GM23338 (cell line): ENCODE measurements around the gene DYNLRB1. TPM values are rescaled to one million over a fixed set of nuclear protein-coding genes. Genes with fewer than 3 reads are reported as not detected.

ENCODE experiments used
- ATAC-seq: fragments of 200-7000 bp; cut with Tn5 transposase; 3 replicates; pipeline ENCODE4 v1.9.1; 2020
- DNase-seq: peaks from one replicate; pipeline ENCODE4 v3.0.0-alpha.2; 2015; ENCODE audit warnings: low spot score
- H2AFZ ChIP-seq: fragments of 200-600 bp; sonication (generic); 2 replicates; pipeline ENCODE4 v1.8.0; 2016; ENCODE audit warnings: antibody characterized with exemption, mild to moderate bottlenecking, moderate library complexity
- H3F3A ChIP-seq: fragments of 200-600 bp; sonication (generic); replicated peaks from 2 replicates; pipeline ENCODE4 v1.8.0; 2017; ENCODE audit warnings: antibody characterized with exemption, mixed run types, low read depth
- H3K27ac ChIP-seq: fragments of 200-600 bp; sonication (generic); 2 replicates; pipeline ENCODE4 v1.6.1; 2016; ENCODE audit warnings: low read depth
- H3K27me3 ChIP-seq: fragments of 200-600 bp; sonication (generic); 2 replicates; pipeline ENCODE4 v1.8.0; 2016; ENCODE audit warnings: mild to moderate bottlenecking, mixed run types, moderate library complexity; ENCODE audit not compliant: insufficient read depth
- H3K36me3 ChIP-seq: fragments of 200-600 bp; sonication (generic); 2 replicates; pipeline ENCODE4 v1.8.0; 2016; ENCODE audit warnings: mild to moderate bottlenecking; ENCODE audit not compliant: insufficient read depth
- H3K4me1 ChIP-seq: fragments of 200-600 bp; sonication (generic); 2 replicates; pipeline ENCODE4 v1.8.0; 2016; ENCODE audit warnings: mild to moderate bottlenecking, moderate library complexity; ENCODE audit not compliant: insufficient read depth
- H3K4me2 ChIP-seq: fragments of 200-600 bp; sonication (generic); 2 replicates; pipeline ENCODE4 v1.7.1; 2017; ENCODE audit warnings: mixed run types
- H3K4me3 ChIP-seq: fragments of 200-600 bp; sonication (generic); 2 replicates; pipeline ENCODE4 v1.6.1; 2016; ENCODE audit warnings: mixed run types
- H3K79me2 ChIP-seq: fragments of 200-600 bp; sonication (generic); replicated peaks from 2 replicates; pipeline ENCODE4 v1.8.0; 2017; ENCODE audit warnings: mild to moderate bottlenecking; ENCODE audit not compliant: insufficient read depth
- H3K9me2 ChIP-seq: fragments of 200-600 bp; sonication (generic); 2 replicates; pipeline ENCODE4 v1.8.0; 2017; ENCODE audit not compliant: insufficient read depth
- H4K20me1 ChIP-seq: fragments of 200-600 bp; sonication (generic); replicated peaks from 2 replicates; pipeline ENCODE4 v1.8.0; 2017; ENCODE audit warnings: mild to moderate bottlenecking; ENCODE audit not compliant: insufficient read depth
- H3K27ac Mint-ChIP-seq: 2 replicates; pipeline ENCODE4 v1.8.0; 2020; ENCODE audit warnings: inconsistent platforms, mild to moderate bottlenecking, moderate library complexity, mixed read lengths
- H3K27me3 Mint-ChIP-seq: 3 replicates; pipeline ENCODE4 v1.8.0; 2022; ENCODE audit warnings: low read depth, mild to moderate bottlenecking, moderate library complexity, mixed read lengths, inconsistent platforms; ENCODE audit not compliant: insufficient read depth, poor library complexity
- H3K36me3 Mint-ChIP-seq: 3 replicates; pipeline ENCODE4 v1.8.0; 2021; ENCODE audit warnings: low read depth, mild to moderate bottlenecking, inconsistent platforms, moderate library complexity, mixed read lengths
- H3K4me1 Mint-ChIP-seq: 3 replicates; pipeline ENCODE4 v1.8.0; 2020; ENCODE audit warnings: mild to moderate bottlenecking, inconsistent platforms, mixed read lengths
- H3K4me3 Mint-ChIP-seq: 3 replicates; pipeline ENCODE4 v1.8.0; 2021; ENCODE audit warnings: moderate library complexity, mild to moderate bottlenecking, inconsistent platforms, mixed read lengths
- H3K9me3 Mint-ChIP-seq: 3 replicates; pipeline ENCODE4 v1.8.0; 2020; ENCODE audit warnings: moderate library complexity, mild to moderate bottlenecking, inconsistent platforms, mixed read lengths
- CREB1 ChIP-seq: fragments of 250-450 bp; sonication (Bioruptor Pico); IDR thresholded peaks from 2 replicates; pipeline ENCODE4 v1.5.0; 2020; ENCODE audit warnings: low read depth, mild to moderate bottlenecking, moderate library complexity
- CTCF ChIP-seq, 2 experiments: fragments of 200-600 bp in 1 of 2; sonication (generic) in 1 of 2; conservative IDR thresholded peaks; 2 replicates each; pipeline versions ENCODE4 v1.5.1 to v1.6.1; 2016 to 2017; ENCODE audit warnings: antibody characterized with exemption in 2 of 2, low read depth in 2 of 2, mild to moderate bottlenecking in 2 of 2, moderate library complexity in 1 of 2
- ETS1 ChIP-seq: IDR thresholded peaks from 2 replicates; pipeline ENCODE4 v1.6.1; 2016; ENCODE audit warnings: antibody characterized with exemption
- EZH2 ChIP-seq: fragments of 200-600 bp; sonication (generic); IDR thresholded peaks from one replicate; pipeline ENCODE4 v1.8.0; 2017; ENCODE audit warnings: antibody characterized with exemption, mild to moderate bottlenecking, low read depth; ENCODE audit not compliant: unreplicated experiment
- EZH2phosphoT487 ChIP-seq: fragments of 200-600 bp; sonication (generic); IDR thresholded peaks from one replicate; pipeline ENCODE4 v1.8.1; 2018; ENCODE audit warnings: antibody characterized with exemption; ENCODE audit not compliant: unreplicated experiment
- JUNB ChIP-seq: IDR thresholded peaks from one replicate; pipeline ENCODE4 v1.6.1; 2016; ENCODE audit warnings: antibody characterized with exemption; ENCODE audit not compliant: unreplicated experiment
- POLR2AphosphoS5 ChIP-seq: IDR thresholded peaks from 2 replicates; pipeline ENCODE4 v1.6.1; 2016; ENCODE audit warnings: antibody characterized with exemption, low read depth
- REST ChIP-seq: IDR thresholded peaks from one replicate; pipeline ENCODE4 v1.6.1; 2018; ENCODE audit warnings: antibody characterized with exemption; ENCODE audit not compliant: unreplicated experiment
- STAT1 ChIP-seq: IDR thresholded peaks from one replicate; pipeline ENCODE4 v1.6.1; 2016; ENCODE audit warnings: antibody characterized with exemption; ENCODE audit not compliant: unreplicated experiment
- ZNF114 ChIP-seq: fragments of 250-450 bp; sonication (Bioruptor Pico); IDR thresholded peaks from 2 replicates; pipeline ENCODE4 v1.5.0; 2020; ENCODE audit warnings: mild to moderate bottlenecking, moderate library complexity
- ZNF331 ChIP-seq: fragments of 250-450 bp; sonication (Bioruptor Pico); IDR thresholded peaks from 2 replicates; pipeline ENCODE4 v1.5.0; 2020; ENCODE audit warnings: low read depth, mild to moderate bottlenecking, moderate library complexity
- ZNF462 ChIP-seq: fragments of 250-450 bp; sonication (Bioruptor Pico); IDR thresholded peaks from 2 replicates; pipeline ENCODE4 v1.5.0; 2020; ENCODE audit warnings: mild to moderate bottlenecking, moderate library complexity
- polyA plus RNA-seq: library from polyadenylated mRNA; unstranded; fragments of >200 nt; fragmentation: Nextera tagmentation; extraction: Ambion mirVana; gene quantifications from 2 replicates; pipeline ENCODE4 v1.2.1, GENCODE V29; 2016
- total RNA-seq: library from RNA; depleted of rRNA; stranded (reverse); fragments of >200 nt; shearing (Covaris generic); gene quantifications from 2 replicates; pipeline ENCODE4 v1.2.3, GENCODE V29; 2014

Gene DYNLRB1
- total and polyA plus RNA-seq, 2 experiments from 2014 or later: 107 to 376 TPM

- no peak overlapping the region for H3K4me3 ChIP-seq
- H3K9me2 ChIP-seq: no peaks in the 10 kb centered on the region
- DNase-seq (no peak), ATAC-seq (no peak)
- no peaks in the 10 kb centered on the region; the same call in 1 of the 2 replicates for H3K79me2 ChIP-seq
- H3K4me1 Mint-ChIP-seq: no peaks in the 10 kb centered on the region
- peaks cover 63% of the 10 kb centered on the region for H3K36me3 Mint-ChIP-seq
- peaks cover 4% of the 10 kb centered on the region; the same call in 1 of the 2 replicates for H4K20me1 ChIP-seq
- H3K36me3 ChIP-seq: peaks cover 26% of the 10 kb centered on the region
- H3K4me3 Mint-ChIP-seq: no peak overlapping the region
- H3K9me3 Mint-ChIP-seq: no peaks in the 10 kb centered on the region
- no peaks in the 10 kb centered on the region for H3K4me1 ChIP-seq
- no peak overlapping the region for H3K4me2 ChIP-seq
- H3F3A ChIP-seq: no peaks in the 10 kb centered on the region
- TF ChIP-seq ZNF331 (CRISPR knock-in tag) (no peak), JUNB (no peak), REST (no peak), POLR2AphosphoS5 (no peak), ZNF462 (no peak), ETS1 (no peak), CREB1 (no peak), ZNF114 (CRISPR knock-in tag) (no peak), STAT1 (no peak), CTCF (conservative IDR thresholded peaks at IDR 0.05; ENCODE audit: low read depth in 2 of 2) (no peak), EZH2 (no peak), EZH2phosphoT487 (no peak)
- no peak overlapping the region for H3K27ac ChIP-seq
- H2AFZ ChIP-seq: no peak overlapping the region
- H3K27ac Mint-ChIP-seq: no peak overlapping the region
- H3K27me3 ChIP-seq: no peaks in the 10 kb centered on the region
- no peaks in the 10 kb centered on the region for H3K27me3 Mint-ChIP-seq
These were observed 24.2 kb upstream of the DYNLRB1 start for GRCh38 chr20:34491932-34492509.
